Activated CD8-positive, alpha-beta memory T cell treated with anti-CD3 and anti-CD28 coated beads, Interleukin-2, amount 50 U/mL, for 48 hours (primary cell): Measurements from ENCODE around the gene WNT3A.

Source experiments
- DNase-seq: peaks from one replicate; pipeline ENCODE4 v3.0.0-alpha.2; 2020

The WNT3A gene

DNA sequence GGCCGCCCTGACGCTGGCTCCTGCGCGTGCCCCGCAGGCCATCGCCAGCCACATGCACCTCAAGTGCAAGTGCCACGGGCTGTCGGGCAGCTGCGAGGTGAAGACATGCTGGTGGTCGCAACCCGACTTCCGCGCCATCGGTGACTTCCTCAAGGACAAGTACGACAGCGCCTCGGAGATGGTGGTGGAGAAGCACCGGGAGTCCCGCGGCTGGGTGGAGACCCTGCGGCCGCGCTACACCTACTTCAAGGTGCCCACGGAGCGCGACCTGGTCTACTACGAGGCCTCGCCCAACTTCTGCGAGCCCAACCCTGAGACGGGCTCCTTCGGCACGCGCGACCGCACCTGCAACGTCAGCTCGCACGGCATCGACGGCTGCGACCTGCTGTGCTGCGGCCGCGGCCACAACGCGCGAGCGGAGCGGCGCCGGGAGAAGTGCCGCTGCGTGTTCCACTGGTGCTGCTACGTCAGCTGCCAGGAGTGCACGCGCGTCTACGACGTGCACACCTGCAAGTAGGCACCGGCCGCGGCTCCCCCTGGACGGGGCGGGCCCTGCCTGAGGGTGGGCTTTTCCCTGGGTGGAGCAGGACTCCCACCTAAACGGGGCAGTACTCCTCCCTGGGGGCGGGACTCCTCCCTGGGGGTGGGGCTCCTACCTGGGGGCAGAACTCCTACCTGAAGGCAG is 52.3 kb downstream of the WNT3A start:
- DNase-seq: no peak

DNA sequence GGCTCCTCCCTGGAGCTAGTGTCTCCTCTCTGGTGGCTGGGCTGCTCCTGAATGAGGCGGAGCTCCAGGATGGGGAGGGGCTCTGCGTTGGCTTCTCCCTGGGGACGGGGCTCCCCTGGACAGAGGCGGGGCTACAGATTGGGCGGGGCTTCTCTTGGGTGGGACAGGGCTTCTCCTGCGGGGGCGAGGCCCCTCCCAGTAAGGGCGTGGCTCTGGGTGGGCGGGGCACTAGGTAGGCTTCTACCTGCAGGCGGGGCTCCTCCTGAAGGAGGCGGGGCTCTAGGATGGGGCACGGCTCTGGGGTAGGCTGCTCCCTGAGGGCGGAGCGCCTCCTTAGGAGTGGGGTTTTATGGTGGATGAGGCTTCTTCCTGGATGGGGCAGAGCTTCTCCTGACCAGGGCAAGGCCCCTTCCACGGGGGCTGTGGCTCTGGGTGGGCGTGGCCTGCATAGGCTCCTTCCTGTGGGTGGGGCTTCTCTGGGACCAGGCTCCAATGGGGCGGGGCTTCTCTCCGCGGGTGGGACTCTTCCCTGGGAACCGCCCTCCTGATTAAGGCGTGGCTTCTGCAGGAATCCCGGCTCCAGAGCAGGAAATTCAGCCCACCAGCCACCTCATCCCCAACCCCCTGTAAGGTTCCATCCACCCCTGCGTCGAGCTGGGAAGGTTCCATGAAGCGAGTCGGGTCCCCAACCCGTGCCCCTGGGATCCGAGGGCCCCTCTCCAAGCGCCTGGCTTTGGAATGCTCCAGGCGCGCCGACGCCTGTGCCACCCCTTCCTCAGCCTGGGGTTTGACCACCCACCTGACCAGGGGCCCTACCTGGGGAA is 53.0 kb downstream of the WNT3A start:
- DNase-seq: peak; percentile 89

DNA sequence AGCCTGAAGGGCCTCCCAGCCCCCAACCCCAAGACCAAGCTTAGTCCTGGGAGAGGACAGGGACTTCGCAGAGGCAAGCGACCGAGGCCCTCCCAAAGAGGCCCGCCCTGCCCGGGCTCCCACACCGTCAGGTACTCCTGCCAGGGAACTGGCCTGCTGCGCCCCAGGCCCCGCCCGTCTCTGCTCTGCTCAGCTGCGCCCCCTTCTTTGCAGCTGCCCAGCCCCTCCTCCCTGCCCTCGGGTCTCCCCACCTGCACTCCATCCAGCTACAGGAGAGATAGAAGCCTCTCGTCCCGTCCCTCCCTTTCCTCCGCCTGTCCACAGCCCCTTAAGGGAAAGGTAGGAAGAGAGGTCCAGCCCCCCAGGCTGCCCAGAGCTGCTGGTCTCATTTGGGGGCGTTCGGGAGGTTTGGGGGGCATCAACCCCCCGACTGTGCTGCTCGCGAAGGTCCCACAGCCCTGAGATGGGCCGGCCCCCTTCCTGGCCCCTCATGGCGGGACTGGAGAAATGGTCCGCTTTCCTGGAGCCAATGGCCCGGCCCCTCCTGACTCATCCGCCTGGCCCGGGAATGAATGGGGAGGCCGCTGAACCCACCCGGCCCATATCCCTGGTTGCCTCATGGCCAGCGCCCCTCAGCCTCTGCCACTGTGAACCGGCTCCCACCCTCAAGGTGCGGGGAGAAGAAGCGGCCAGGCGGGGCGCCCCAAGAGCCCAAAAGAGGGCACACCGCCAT is 53.8 kb downstream of the WNT3A start:
- no peak for DNase-seq

DNA sequence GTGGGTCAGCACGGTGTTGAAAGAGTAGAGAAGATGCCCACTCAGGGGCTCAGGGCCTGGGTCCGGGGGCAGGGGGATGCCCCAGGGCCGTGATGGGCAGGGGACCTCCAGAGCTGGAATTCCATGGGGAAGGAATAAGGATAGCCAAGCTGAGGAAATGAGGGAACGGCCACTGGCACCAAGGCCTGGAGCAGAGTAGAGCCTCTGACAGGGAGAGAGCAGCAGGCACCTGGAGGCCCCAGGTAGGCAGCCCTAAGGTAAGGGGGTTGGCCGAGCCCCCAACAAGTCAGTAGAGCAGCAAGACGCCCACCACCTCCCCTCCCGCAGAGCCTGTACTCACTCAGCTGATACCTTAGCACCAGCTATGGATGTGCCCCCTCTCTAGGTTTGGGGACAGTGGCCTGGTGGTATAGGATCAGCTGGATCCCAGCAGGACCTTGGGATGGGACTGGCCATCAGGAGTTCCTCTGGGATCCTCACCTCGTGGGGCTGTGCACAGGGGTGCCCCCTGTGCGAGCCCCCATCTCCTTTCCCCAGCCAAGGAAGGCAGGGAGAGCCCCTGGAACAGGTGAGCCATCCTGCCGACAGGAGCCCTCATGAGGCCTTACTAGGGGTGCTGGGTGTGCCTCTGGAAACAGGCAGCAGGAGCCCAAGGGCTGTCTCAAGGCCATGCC is 54.8 kb downstream of the WNT3A start:
- no peak for DNase-seq

DNA sequence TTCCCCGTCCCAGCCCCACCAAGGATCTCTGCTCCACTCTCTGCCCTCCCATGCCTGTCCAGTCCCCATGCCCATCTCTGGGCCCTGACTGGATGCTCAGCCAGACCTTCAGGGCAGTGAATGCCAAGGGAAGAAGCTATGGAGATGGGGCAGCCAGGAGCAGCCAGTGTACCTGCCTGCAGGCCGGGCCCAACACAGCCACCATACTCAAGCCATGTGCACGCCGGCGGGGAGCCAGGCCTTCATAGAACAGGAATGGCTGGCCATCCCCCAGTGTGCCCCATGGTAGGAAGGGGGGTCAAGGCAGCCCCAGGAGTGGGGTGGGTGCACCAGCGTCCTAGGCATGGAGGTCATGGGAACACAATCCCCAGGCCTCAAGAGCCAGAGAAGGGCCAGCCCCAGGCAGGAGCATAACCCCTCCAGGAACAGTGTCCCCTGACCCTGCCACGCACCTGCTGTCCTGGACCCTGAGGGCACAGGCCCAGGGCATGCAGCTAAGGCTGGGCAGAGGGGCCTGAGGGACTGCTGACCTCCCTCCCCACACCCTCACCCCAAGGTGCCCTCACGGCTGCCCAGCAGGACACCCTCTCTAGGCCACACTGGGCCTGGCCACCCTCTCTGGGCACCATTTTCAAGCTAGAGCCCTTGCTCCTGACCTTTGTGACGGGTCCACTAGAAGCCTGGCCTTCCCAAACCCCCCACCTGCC is 55.4 kb downstream of the WNT3A start:
- DNase-seq: no peak

DNA sequence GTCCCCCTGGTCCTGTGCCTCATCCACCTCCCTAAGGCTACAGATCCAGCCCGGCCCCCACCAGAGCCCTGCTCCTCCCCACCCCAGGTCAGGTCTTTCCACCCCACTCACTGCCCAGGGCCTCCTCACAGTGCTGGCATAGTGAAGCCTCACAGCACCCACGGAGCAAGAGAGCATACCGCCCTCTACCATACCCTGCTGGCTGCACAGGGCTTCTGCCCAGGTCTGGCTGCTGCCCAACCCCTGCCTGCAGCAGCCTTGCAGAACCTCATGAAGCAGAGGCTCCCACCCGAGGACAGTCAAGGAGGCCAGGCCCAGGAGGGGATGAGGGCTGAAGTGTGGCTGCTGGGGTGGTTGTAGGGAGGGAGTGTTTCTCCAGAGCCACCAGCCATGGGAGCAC is 56.0 kb downstream of the WNT3A start:
- no peak for DNase-seq

GRCh38 chr1:228063251-228064191 is 56.7 kb downstream of the WNT3A start:
- no peak for DNase-seq

DNA sequence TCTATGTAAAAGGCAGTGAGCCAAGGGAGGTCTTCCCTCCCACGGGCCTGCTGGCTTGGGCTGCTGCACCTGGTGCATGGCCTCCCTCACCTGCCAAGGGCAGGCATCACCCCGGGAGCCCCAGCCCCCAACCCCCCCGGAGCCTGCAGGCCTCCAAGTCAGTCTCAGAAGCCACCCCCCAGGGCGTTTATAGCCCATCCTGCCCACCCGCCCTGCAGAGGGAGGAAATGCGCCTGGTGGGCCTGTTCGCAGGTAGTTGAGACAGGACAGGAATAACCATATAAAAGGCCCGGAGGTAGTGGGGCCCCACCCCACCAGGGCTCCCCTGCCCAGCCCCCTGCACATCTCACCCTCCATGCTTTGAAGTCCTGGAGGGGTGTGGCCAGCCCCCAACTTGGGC is 57.5 kb downstream of the WNT3A start:
- DNase-seq: no peak

- no peak for DNase-seq
Observed at GRCh38 chr1:228064741-228065542, 58.1 kb downstream of the WNT3A start.

DNA sequence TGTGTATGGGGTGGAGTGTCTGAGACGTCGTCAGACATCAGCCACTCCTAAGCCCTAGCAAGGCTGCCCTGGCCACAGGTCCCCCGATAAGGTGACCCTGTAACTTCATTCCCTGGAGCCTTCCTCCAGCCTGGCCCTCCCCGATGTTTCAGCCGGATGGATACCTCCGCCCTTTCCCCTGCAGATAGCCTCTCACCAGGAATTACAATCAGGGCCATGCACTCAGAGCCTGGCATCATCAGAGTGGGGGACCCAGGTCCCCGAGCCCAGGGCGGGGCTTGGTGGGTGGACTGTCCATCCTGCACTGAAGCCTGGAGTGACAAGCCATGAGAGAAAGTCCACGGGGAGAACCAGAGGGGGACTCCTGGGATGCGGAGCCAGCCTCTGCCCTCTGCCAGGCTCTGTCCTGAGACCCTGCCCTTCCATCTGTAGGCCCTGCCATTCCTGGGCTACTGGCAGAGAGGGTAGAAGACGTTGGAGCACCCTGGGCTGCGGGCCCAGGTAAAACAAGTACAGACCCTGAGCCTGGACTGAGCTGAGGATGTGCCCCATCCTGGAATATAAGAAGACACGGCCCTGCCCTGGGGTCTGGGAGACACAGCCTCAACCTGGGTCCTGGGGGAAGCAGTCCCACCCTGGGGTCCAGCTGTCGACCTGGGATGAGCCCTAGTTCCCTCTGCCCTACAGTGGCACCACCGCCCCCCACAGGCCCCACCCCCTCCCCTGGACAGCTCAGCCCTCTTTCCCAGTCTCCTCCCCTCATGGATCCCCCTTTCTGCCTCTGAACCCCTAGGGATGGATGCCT is 58.9 kb downstream of the WNT3A start:
- no peak for DNase-seq

GRCh38 chr1:228066416-228066815 is 59.6 kb downstream of the WNT3A start:
- no peak for DNase-seq

GRCh38 chr1:228066891-228067654 is 60.3 kb downstream of the WNT3A start:
- no peak for DNase-seq

DNA sequence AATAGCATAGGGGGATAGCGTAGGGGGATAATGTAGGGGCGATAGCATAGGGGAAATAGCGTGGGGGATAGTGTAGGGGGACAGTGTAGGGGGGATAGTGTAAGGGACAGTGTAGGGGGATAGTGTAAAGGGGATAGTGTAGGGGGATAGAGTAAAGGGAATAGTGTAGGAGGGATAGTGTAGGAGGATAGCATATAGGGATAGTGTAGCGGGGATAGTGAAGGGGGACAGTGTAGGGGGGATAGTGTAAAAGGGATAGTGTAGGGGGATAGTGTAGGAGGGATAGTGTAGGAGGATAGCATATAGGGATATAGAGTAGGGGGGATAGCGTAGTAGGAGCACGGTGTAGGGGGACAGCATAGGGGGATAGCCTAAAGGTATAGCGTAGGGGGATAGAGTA is 61.6 kb downstream of the WNT3A start:
- DNase-seq: no peak

DNA sequence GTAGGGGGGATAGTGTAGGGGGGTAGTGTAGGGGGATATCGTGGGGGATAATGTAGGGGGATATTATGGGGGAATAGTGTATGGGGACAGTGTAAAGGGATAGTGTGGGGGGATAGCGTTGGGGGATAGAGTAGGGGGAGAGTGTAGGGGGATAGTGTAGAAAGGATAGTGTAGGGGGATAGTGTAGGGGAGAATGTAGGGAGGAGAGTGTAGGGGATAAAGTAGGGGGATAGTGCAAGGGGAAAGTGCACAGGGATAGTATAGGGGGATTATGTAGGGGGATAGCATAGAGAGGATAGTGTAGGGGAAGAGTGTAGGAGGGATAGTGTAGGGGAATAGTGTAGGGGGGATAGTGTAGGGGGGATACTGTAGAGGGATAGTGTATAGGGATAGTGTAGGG is 63.4 kb downstream of the WNT3A start:
- no peak for DNase-seq

DNA sequence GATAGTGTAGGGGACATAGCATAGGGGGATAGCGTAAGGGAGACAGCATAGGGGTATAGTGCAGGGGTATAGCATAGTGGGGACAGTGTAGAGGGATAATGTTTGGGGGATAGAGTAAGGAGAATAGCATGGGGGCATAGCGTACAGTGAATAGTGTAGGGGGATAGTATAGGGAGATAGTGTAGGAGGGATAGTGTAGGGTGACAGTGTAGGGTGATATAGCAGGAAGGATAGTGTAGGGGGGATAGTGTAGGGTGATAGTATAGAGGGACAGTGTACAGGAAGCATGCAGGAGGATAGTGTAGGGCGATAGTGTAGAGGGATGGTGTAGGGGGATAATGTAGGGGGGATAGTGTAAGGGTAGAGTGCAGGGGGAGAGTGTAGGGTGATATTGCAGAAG is 64.1 kb downstream of the WNT3A start:
- DNase-seq: no peak

DNA sequence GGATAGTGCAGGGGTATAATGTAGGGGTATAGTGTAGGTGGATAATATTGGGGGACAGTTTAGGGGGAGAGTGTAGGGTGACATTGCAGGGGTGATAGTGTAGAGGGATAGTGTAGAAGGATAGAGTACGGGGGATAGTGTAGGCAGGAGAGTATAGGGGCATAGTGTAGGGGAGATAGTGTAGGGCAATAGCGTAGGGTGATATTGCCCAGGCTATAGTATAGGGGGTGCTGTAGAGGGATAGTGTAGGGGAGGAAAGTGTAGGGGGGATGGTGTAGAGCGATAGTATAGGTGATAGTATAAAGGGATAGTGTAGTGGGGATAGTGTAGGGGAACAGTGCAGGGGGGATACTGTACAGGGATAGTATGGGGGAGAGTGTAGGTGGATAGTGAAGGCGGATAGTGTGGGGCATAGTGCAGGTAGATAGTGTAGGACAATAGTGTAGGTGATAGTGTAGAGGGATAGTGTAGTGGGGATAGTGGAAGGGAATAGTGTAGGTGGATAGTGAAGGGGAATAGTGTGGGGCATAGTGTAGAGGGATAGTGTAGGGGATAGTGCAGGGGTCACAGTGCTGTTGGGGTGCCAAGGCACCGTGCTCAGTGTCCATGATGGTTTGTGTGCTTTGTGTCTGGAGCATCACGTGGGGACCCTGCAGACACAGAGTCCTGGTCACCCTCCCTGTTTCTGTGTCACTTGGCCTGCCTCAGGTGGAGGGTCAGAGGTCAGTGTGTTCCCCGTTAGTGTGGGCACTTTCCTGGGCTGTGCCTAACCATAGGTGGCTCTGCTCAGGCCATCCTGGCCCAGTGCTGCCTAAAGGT is 65.2 kb downstream of the WNT3A start:
- no peak for DNase-seq

- DNase-seq: no peak
Observed at GRCh38 chr1:228072658-228073043, 65.9 kb downstream of the WNT3A start.
